ENCODE measurements around the gene RPS6KB2.

The RPS6KB2 gene

GRCh38 chr11:67428052-67429001 lies at the start of gene RPS6KB2:
TSS of gene RPS6KB2 (plus strand) at chr11:67428494. CDS start at chr11:67428546, 52 bp downstream.
- peak; percentile 95 to 100 (median 100) for DNase-seq (ENCODE audit: low read depth in 2 of 3, low spot score in 2 of 3)

GRCh38 chr11:67378544-67378943 lies 49.8 kb upstream of the RPS6KB2 start:
- no peak for DNase-seq (ENCODE audit: low read depth in 2 of 3, low spot score in 2 of 3)

GRCh38 chr11:67379061-67380058 lies 48.9 kb upstream of the RPS6KB2 start:
- DNase-seq (ENCODE audit: low read depth in 2 of 3, low spot score in 2 of 3) = no peak

GRCh38 chr11:67381244-67381972 lies 46.9 kb upstream of the RPS6KB2 start:
- no peak for DNase-seq (ENCODE audit: low read depth in 2 of 3, low spot score in 2 of 3)

DNA sequence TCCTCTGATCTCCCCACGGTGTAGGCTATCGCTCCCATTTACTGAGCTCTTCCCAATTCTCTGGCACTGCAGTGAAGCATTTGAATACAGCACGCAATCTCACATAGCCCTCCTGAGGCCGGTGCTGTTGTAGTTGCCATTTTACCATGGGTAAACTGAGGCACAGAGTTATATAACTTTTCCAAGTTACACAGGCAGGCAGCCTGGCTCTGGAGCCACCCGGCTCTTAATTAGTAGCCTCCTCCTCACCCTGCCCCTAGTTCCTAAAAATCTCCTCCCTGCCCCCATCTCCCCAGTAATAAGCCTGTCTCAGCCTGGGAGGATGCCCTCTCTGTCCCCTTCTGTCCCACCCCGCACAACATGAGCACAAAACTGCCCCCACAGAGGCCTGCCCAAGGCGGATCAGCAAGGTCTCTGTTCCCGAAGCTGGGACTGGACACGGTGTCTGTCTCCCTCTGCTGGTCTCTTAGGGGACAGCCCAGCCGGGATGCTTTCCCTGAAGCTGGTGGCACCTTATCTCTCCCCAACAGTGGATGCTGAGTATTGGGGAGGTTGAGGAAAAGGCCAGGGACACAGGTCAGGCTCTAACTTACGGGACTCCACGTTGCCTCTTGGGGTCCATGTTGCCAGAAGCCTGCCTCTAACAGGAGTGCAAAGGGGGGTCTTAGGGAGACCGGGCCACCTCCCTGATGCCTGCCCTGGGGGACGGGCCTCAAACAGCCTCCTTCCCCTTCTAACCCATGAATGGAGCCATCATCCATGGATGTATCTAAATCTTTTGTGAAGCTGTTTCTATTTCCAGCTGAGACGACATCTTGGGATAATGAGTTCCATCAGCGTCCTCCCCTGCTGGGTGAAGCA lies 45.8 kb upstream of the RPS6KB2 start:
- peak in 1 of 3 experiments; percentile 68 for DNase-seq (ENCODE audit: low read depth in 2 of 3, low spot score in 2 of 3)

DNA sequence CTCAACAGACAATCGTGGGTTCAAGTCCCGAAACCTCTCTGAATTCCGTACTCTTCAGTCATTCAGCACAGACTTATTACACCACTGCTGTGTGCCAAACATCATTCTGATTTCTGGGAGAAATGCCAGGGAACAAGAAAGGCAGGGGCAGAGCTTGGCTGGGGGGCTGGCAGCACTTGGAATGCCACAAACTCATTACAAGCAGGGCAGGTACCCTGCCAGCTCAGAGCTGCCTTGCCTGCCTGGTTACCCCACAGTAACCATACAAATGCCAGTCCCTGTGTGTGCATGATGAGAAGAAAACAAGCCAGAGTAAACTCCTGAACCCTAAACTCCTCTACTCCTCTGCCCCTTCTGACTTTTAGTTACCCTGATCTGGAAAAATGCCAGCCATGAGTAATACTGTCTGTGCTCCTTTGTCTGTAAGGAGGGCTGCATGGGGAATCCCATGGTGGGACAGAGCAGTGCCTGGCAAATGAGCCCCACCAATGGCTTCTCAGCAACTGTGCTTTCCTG lies 43.4 kb upstream of the RPS6KB2 start:
- no peak for DNase-seq (ENCODE audit: low read depth in 2 of 3, low spot score in 2 of 3)

DNA sequence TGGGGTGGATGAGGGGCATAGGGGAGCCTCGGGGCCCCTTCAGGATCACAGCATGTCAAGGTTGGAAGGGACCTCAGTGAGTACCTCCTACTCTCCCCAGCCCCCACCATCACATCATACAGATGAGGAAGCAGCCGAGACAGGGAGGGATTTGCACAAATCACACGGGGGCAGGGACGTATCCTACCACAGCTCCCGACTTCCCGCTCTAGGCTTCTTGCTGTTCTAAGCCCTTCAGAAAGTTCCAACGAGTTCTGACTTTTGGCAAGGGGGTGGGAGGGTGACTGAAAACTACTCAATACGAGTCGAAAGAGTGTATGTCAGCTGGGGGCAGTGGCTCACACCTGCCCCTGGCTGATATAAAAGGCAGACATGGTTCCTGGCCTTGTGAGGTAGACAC lies 41.2 kb upstream of the RPS6KB2 start:
- no peak for DNase-seq (ENCODE audit: low read depth in 2 of 3, low spot score in 2 of 3)

GRCh38 chr11:67387518-67387917 lies 40.8 kb upstream of the RPS6KB2 start:
- DNase-seq (ENCODE audit: low read depth in 2 of 3, low spot score in 2 of 3) = no peak

DNA sequence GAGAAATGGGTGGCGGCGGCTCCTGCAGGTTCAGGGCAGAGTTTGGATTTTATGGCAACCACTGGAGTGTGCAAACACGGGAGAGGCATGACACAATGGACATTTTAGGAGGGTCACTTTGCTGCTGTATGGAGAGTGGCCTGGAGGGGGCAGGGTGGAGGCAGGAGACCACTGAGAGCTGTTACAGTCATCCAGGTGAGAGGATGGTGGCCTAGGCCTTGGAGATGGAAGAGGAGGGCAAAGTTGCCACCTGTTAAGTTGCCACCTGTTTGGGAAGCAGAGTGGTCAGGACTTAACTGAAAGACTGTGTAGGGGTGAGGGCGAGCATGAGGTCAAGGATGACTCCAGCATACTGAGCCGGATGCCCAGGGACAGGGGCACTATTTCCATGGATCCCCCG lies 38.8 kb upstream of the RPS6KB2 start:
- DNase-seq (ENCODE audit: low read depth in 2 of 3, low spot score in 2 of 3) = no peak

DNA sequence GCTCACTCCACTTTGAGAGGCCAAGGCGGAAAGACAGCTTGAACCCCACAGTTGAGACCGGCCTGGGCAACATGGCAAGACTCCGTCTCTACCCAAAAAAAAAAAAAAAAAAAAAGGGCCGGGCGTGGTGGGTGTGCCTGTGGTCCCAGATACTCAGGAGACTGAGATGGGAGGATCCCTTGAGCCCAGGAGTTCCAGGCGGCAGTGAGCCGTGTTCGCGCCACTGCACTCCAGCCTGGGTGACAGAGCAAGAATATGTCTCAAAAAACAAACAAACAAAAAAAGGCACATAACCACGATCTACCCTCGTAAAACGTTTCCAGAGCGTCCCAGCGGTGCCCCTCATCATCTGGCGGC lies 37.4 kb upstream of the RPS6KB2 start:
- DNase-seq (ENCODE audit: low read depth in 2 of 3, low spot score in 2 of 3) = no peak

GRCh38 chr11:67391304-67392182 lies 36.8 kb upstream of the RPS6KB2 start, which contains the start of gene RAD9A:
TSS of gene RAD9A (plus strand) at chr11:67391986. CDS start at chr11:67392045, 59 bp downstream.
- peak; percentile 84 to 91 (median 85) for DNase-seq (ENCODE audit: low read depth in 2 of 3, low spot score in 2 of 3)

DNA sequence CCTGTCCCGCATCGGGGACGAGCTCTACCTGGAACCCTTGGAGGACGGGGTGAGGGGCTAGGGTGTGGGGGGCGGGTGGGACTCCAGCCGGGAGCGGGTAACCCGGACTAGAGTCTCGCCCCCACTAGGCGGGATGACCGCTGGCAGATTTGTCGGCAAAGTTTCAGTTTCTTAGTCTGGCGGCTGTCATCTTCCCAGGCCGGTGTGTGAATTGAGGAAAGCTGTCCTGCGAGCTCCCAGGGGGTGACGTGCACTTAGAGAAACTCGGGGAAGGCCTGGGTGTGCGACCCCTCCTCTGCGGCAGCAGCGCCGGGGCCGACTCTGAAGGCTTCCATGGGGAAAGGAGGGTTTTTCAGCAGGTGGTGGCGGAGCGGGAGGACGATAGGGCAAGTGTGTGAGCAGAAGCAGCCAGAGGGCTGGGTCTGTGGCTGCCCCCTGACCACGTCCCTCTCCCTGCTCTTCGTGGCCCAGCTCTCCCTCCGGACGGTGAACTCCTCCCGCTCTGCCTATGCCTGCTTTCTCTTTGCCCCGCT lies 36.0 kb upstream of the RPS6KB2 start:
- DNase-seq (ENCODE audit: low read depth in 2 of 3, low spot score in 2 of 3) = no peak

DNA sequence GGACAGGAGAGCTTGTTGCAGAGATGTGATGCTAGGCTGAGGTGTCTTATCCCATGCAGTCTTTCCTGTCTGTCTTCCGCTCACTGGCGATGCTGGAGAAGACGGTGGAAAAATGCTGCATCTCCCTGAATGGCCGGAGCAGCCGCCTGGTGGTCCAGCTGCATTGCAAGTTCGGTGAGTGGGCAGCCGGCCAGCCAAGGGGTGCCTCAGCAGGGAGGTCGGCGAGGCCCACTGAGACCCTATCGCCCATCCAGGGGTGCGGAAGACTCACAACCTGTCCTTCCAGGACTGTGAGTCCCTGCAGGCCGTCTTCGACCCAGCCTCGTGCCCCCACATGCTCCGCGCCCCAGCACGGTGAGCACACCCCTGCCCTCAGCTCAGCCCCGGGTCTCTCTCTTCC lies 34.9 kb upstream of the RPS6KB2 start:
- no peak for DNase-seq (ENCODE audit: low read depth in 2 of 3, low spot score in 2 of 3)

- DNase-seq (ENCODE audit: low read depth in 2 of 3, low spot score in 2 of 3) = no peak
Measured at GRCh38 chr11:67393990-67394389, 34.3 kb upstream of the RPS6KB2 start.

DNA sequence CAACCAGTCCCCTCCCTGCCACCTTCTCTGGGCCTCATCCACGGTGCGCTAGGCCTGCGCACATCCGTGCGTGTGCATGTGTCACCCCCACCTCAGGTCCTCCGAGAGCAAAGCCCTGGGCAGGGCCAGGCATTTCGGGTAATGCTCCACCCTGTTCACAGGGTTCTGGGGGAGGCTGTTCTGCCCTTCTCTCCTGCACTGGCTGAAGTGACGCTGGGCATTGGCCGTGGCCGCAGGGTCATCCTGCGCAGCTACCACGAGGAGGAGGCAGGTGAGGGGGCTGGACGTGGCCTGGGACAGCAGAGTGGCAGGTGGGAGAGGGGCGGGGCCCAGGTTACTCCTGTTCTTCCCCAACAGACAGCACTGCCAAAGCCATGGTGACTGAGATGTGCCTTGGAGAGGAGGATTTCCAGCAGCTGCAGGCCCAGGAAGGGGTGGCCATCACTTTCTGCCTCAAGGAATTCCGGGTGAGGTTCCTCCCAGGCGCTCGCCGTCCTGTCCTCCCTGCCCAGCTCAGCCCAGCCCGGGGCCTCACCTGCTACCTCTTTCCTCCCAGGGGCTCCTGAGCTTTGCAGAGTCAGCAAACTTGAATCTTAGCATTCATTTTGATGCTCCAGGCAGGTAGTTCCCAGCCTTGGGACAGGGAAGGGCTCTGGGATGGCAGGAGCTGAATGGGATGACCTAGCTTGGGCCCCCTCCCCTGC lies 32.6 kb upstream of the RPS6KB2 start:
- DNase-seq (ENCODE audit: low read depth in 2 of 3, low spot score in 2 of 3) = no peak

GRCh38 chr11:67396259-67396581 lies 32.1 kb upstream of the RPS6KB2 start:
- no peak for DNase-seq (ENCODE audit: low read depth in 2 of 3, low spot score in 2 of 3)

GRCh38 chr11:67396587-67397389 lies 31.5 kb upstream of the RPS6KB2 start:
- DNase-seq (ENCODE audit: low read depth in 2 of 3, low spot score in 2 of 3) = no peak
